ENCODE data around the gene BAIAP2. TPM values are rescaled to one million over a fixed set of nuclear protein-coding genes. Genes with fewer than 3 reads are reported as not detected.
"Not testable (repeated sequence)": the region's sequence is repeated elsewhere in the genome, so short reads cannot be mapped to it uniquely, and the experiment has no call there.

Gene BAIAP2
- total RNA-seq, 1 donor from 2014 or later: 37.6 TPM

DNA sequence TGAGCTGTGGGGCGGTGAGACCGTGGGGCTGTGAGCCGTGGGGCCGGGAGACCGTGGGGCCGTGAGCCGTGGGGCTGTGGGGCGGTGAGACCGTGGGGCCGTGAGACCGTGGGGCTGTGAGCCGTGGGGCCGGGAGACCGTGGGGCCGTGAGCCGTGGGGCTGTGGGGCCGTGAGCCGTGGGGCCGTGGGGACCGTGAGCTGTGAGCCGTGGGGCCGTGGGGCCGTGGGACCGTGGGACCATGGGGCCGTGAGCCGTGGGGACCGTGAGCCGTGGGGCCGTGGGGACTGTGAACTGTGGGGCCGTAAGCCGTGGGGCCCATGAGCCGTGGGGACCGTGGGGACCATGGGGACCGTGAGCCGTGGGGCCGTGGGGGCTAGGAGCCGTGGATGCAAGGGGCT, 105.7 kb downstream of the BAIAP2 start:
- Mint-ChIP-seq H3K27me3 (no peaks in the 10 kb centered on the region), H3K27ac (no peak overlapping the region)
- TF ChIP-seq, protein P1, sequence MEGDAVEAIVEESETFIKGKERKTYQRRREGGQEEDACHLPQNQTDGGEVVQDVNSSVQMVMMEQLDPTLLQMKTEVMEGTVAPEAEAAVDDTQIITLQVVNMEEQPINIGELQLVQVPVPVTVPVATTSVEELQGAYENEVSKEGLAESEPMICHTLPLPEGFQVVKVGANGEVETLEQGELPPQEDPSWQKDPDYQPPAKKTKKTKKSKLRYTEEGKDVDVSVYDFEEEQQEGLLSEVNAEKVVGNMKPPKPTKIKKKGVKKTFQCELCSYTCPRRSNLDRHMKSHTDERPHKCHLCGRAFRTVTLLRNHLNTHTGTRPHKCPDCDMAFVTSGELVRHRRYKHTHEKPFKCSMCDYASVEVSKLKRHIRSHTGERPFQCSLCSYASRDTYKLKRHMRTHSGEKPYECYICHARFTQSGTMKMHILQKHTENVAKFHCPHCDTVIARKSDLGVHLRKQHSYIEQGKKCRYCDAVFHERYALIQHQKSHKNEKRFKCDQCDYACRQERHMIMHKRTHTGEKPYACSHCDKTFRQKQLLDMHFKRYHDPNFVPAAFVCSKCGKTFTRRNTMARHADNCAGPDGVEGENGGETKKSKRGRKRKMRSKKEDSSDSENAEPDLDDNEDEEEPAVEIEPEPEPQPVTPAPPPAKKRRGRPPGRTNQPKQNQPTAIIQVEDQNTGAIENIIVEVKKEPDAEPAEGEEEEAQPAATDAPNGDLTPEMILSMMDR (IDR thresholded peaks at IDR 0.05; ENCODE audit: unreplicated experiment): no peak

DNA sequence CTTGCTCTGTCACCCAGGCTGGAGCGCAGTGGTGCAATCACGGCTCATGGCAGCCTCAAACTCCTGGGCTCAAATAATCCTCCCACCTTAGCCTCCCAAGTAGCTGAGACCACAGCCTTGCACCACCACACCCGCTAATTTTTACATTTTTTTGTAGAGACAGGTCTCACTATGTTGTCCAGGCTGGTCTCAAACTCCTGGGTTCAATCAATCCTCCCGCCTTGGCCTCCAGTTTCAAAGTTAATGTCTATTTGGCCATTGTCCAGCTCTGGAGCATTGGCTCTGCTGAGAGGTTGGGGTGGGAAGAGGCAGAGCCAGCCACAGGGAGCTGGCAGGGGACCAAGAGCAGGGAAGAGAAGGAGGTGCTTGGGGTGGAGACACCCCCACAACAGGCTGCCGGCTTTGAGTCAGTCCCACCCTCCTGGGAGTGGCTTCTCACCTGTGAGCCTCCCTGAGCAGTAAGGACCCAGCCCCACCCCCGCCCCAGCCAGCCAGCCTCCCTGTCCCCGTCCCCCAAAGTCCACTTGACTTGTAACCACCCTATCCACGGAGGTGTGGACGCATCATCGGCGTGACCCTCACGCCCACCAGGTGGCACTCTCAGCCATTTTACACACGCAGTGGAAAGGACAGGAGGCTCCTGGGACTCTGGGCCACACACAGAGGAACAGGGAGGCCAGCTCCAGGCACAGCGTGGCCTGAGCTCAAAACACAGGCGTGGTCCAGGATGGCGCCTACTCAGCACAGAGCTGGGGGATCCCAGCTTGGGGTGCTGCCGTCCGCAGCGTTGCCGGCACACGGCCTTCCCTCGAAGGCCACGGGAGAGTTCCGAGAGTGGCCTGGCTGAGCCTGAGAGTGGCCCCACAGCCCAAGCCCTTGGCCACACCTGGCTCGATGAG, 107.6 kb downstream of the BAIAP2 start:
- TF ChIP-seq, protein P1 (IDR thresholded peaks at IDR 0.05; ENCODE audit: unreplicated experiment): peak; percentile 69
- Mint-ChIP-seq H3K4me1 (ENCODE audit: low read depth) (no peaks in the 10 kb centered on the region), H3K4me3 (ENCODE audit: low read depth) (no peak overlapping the region), H3K27me3 (no peaks in the 10 kb centered on the region), H3K9me3 (ENCODE audit: low read depth) (peaks cover 3% of the 10 kb centered on the region), H3K36me3 (ENCODE audit: insufficient read depth) (no peaks in the 10 kb centered on the region), H3K27ac (no peak overlapping the region)
- DNase-seq (ENCODE audit: low spot score, unreplicated experiment): peak; percentile 66

More for the DNA sequence above, 105.7 kb downstream of the BAIAP2 start:
- Mint-ChIP-seq H3K9me3 (ENCODE audit: low read depth) (peaks cover 3% of the 10 kb centered on the region), H3K4me1 (ENCODE audit: low read depth) (no peaks in the 10 kb centered on the region), H3K4me3 (ENCODE audit: low read depth) (no peak overlapping the region), H3K36me3 (ENCODE audit: insufficient read depth) (no peaks in the 10 kb centered on the region)
- no peak for DNase-seq (ENCODE audit: low spot score, unreplicated experiment)

DNA sequence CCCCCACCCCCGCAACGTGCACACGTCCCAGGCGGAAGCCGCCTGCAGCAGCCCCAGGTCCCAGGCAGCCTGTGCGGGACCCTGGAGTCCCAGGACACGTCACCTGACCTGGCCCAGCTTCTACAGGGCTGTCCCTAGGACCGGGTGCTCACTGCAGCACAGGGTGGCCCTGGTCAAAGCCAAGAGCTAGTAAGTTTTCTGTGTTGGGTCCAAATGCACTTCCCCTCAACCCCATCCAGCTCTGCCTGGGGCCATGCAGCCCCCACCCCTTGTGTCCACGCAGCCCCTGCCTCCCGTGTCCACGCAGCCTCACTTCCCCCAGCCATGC, 108.2 kb downstream of the BAIAP2 start:
- Mint-ChIP-seq H3K36me3 (ENCODE audit: insufficient read depth) (no peaks in the 10 kb centered on the region), H3K27ac (no peak overlapping the region), H3K27me3 (no peaks in the 10 kb centered on the region), H3K9me3 (ENCODE audit: low read depth) (peaks cover 3% of the 10 kb centered on the region), H3K4me3 (ENCODE audit: low read depth) (no peak overlapping the region), H3K4me1 (ENCODE audit: low read depth) (no peaks in the 10 kb centered on the region)
- TF ChIP-seq, protein P1 (IDR thresholded peaks at IDR 0.05; ENCODE audit: unreplicated experiment): no peak
- DNase-seq (ENCODE audit: low spot score, unreplicated experiment): no peak

DNA sequence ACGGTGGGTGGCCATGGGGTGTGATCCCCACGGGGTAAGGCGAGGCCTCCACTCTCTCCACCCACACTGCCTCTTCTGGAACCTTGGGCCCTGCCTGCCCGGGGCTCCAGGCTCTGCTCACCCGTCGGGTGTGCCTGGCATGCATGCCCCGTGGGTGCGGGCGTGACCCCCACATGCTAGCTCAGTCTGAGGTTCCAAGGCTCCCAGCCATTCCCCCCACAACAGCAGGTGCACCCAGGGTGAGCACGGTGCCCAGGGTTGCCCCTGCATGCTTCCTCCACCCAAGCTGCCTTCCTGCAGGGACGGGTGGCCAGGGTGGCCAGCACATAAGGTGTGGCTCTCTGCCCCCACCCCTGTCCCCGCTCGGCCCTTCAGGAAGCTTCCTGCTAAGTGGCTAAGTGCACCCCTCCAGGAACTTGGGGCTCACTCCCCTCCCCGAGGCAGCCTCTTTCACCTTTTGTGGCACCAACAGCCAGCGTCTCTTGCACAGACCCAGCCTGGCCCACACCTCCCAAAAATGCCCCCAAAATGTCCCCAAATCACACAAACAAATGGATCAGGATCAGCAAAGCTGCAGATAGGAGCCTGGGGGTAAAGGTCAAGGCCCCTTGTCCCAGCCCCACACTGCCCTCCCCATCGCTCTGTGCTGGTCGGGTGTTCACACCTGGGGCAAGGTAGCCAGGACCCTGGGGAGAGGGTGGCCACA, 108.9 kb downstream of the BAIAP2 start:
- TF ChIP-seq, protein P1 (IDR thresholded peaks at IDR 0.05; ENCODE audit: unreplicated experiment): no peak
- Mint-ChIP-seq H3K9me3 (ENCODE audit: low read depth) (no peaks in the 10 kb centered on the region), H3K4me1 (ENCODE audit: low read depth) (no peaks in the 10 kb centered on the region), H3K4me3 (ENCODE audit: low read depth) (no peak overlapping the region), H3K27me3 (no peaks in the 10 kb centered on the region), H3K36me3 (ENCODE audit: insufficient read depth) (no peaks in the 10 kb centered on the region), H3K27ac (no peak overlapping the region)
- DNase-seq (ENCODE audit: low spot score, unreplicated experiment): no peak

DNA sequence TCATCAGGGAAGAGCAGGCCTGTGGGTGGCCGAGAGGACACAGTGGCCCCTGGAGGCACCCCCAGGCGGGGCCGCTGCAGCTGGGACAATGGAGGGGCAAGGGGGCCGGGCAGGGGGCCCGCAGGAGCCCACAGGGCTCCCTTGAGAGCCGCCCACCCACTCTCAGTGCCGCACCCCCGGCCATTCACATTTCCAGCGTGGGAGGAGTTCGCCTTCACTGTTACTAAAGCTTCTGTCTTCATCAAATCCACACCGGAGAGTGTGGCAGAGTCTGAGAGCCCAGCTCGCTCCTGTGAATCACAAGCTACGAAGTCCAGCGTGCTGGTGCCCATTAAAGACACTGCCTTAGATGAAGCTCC, 109.5 kb downstream of the BAIAP2 start:
- TF ChIP-seq, protein P1 (IDR thresholded peaks at IDR 0.05; ENCODE audit: unreplicated experiment): no peak
- H3K9me3 Mint-ChIP-seq (ENCODE audit: low read depth): no peaks in the 10 kb centered on the region
- H3K4me3 Mint-ChIP-seq (ENCODE audit: low read depth): no peak overlapping the region
- DNase-seq (ENCODE audit: low spot score, unreplicated experiment): no peak
- no peak overlapping the region for H3K27ac Mint-ChIP-seq
- no peaks in the 10 kb centered on the region for H3K4me1 Mint-ChIP-seq (ENCODE audit: low read depth)
- H3K36me3 Mint-ChIP-seq (ENCODE audit: insufficient read depth): no peaks in the 10 kb centered on the region
- H3K27me3 Mint-ChIP-seq: no peaks in the 10 kb centered on the region

DNA sequence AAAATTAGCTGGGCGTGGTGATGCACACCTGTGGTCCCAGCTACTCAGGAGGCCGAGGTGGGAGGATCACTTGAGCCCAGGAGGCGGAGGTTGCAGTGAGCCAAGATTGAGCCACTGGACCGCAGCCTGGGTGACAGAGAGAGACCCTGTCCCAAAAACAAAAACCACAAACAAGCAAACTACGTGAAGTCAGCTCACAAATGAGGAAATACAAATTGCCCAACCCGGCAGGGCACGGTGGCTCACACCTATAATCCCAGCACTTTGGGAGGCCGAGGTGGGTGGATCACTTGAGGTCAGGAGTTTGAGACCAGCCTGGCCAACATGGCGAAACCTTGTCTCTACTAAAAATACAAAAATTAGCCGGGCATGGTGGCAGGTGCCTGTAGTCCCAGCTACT, 111.3 kb downstream of the BAIAP2 start:
- H3K9me3 Mint-ChIP-seq (ENCODE audit: low read depth); H3K4me3 Mint-ChIP-seq (ENCODE audit: low read depth); H3K27me3 Mint-ChIP-seq; H3K27ac Mint-ChIP-seq; DNase-seq (ENCODE audit: low spot score, unreplicated experiment); H3K4me1 Mint-ChIP-seq (ENCODE audit: low read depth); H3K36me3 Mint-ChIP-seq (ENCODE audit: insufficient read depth): not testable (repeated sequence)

Data from progenitor cell of endocrine pancreas (in vitro differentiated cells).